Stimulated activated CD8-positive, alpha-beta memory T cell treated with anti-CD3 and anti-CD28 coated beads, Interleukin-15, amount 100 ng/mL, for 1 hour (primary cell): ENCODE measurements around the gene OSBPL8.
"Not testable (repeated sequence)": the region's sequence is repeated elsewhere in the genome, so short reads cannot be mapped to it uniquely, and the experiment has no call there.

ENCODE experiments used
- DNase-seq: peaks from one replicate; pipeline ENCODE4 v3.0.0-alpha.2; 2020; ENCODE audit warnings: low read depth

The OSBPL8 gene

GRCh38 chr12:76422154-76422542, 137.4 kb downstream of the OSBPL8 start:
- no peak for DNase-seq

DNA sequence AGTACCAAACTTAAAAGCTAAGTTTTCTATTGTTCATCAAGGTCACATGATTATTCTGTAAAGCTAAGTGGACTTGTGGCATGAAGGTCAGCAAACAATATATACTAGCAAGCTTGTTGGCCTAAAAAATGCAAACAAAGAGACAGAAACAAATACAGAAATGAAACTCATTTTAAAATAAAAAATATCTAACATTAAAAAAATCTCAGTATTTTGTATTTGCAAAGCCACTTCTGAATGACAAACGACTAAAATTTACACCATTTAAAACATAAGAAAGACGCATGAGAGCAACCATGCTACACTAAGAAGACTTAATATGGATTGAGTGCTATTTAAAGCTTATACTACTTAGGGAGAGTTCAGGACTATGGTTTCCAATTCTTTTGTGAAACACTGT, 138.5 kb downstream of the OSBPL8 start:
- DNase-seq = no peak

DNA sequence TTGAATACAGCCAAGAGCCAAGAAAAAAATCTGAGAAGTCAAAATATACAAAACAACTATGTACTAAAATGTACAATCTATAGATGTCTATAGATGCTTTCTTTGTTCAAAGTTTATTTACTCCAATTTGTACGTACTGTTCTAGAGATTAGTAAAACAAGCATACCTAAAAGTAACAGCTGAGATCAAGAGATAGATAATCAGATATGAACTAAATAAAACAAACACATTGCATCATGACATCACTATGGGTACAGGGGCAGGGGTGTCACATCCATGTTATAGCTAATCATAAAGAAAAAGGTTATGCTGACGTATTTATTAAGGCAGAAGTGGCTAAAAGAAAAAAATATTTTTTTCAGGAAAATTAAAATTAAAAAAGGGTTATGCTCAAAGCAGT, 139.3 kb downstream of the OSBPL8 start:
- no peak for DNase-seq

DNA sequence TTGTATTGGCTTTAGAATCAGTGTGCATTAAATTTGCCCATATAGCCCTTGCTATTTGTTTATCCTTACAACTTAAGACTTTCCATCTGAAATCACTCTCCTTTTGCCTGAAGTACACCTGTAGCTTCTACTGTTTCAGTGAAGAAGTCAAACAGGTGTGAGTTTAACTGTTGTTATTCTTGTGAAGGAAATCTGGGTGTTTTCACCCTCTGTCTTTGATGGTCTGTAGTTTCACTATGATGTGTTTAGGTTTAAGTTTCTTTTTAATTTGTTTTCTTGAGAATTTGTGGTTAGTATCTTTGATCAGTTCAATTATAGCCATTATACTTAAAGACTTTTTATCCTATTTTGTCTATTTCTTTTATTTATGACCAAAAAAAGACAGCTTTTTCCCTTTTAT, 142.5 kb downstream of the OSBPL8 start:
- no peak for DNase-seq

DNA sequence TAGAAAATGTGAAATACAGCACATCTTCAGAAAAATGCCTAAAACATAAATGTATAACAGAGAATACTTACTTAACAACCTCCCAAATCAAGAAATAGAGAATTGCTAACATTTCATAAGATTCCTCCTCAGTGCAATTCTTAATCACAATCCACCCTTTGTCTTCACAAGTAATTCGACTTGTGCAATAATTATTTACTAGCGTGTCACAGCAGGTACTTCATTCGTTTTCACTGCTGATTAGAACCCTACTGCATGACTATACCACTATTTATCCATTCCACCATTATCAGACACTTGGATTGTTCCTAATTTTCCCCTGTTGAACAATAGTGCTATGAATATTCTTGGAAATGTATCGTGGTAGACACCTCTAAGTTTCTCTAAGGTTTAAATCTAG, 146.4 kb downstream of the OSBPL8 start:
- DNase-seq = no peak

DNA sequence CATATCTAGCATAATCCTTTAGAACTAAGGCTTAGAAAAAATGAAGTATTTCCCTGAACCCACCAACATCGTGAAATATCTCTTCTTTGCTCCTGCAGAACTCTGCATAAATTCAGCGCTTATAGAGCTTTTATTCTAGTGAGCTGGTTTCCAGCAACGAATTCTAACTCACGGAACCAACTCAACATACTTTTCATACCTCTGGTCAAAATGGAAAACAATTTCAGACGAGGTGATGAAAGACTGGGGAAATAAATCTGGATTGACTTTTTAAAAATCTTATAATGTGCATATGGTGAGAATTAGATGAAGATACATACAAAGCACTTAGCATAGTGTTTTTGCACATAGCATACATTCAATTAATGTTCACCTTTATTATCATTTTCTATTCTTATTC, 148.8 kb downstream of the OSBPL8 start:
- no peak for DNase-seq

DNA sequence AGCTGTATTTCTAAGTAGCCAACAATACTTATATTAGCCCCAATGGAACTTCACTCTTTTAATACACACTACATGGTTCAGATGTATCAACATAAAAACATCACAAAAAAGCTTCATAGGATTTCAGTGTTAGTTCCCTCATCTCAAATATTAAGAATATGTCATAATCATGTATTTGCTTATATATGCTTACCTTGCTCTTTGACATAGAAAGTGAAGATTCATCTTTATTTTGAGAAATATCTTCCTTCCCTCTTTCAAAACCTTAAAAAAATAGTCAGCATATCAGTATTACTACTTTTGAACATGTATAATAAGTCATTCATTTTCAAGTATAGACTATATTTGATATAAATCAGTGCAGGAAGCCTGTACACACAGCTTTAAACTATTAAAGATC, 149.2 kb downstream of the OSBPL8 start:
- DNase-seq = no peak

GRCh38 chr12:76409074-76409473, 150.5 kb downstream of the OSBPL8 start:
- no peak for DNase-seq

- DNase-seq = no peak
Observed at GRCh38 chr12:76407710-76408109, 151.9 kb downstream of the OSBPL8 start.

DNA sequence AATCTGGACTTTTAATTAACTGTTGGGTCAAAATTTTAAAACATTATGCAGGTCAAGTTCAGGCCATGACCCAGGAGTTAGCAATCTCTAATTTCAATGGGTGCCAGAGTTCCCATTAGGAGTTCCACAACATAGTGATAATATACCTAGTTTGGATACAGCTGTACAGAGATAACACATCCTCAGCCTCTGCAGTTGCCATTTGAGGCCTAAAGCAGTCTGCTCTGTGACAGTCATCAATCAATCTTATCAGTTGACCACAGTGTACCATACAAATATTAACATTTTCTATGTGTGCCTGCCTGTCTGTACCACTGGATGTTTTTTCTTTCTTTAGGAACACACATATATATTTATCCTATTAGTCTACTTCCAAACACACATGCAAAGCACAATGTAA, 157.3 kb downstream of the OSBPL8 start:
- no peak for DNase-seq

GRCh38 chr12:76400136-76400535, 159.4 kb downstream of the OSBPL8 start:
- DNase-seq = no peak

DNA sequence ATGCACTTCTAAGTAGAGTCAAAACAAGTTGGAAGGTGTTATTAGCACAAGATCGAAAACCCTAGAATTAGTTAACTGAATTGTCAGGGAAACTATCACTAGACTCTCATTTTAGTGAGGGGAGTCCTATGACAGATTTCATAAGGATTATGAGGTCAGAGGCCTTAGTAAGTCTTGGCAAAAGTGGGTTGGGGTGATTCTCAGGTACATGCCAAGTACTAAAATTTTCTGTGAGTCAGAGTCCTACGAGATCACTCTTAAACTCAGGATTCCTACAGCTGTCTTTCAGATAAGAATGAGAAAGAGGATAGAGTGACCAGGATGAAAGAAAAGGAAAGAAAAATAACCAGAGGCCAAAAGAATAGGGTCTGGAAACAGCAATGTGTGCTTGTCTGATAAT, 160.5 kb downstream of the OSBPL8 start:
- DNase-seq = no peak

- no peak for DNase-seq
Observed at GRCh38 chr12:76398106-76398505, 161.5 kb downstream of the OSBPL8 start.

DNA sequence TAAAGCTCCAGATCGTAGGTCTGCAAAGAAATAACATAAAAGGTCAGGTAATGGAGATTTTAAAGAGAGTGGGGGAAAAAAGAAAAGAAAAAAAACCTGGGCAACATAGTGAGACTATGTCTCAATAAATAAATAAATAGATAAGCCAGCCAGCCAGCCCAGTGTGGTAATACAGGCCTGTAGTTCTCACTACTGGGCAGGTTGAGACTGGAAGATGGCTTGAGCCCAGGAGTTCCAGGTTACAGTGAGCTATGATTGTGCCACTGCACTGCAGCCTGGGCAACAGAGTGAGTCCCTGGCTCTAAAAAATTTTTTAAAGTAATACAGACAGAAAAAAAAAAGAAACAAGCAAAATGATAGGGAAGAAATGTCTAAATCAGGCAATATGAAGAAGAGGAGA, 168.1 kb downstream of the OSBPL8 start:
- no peak for DNase-seq

DNA sequence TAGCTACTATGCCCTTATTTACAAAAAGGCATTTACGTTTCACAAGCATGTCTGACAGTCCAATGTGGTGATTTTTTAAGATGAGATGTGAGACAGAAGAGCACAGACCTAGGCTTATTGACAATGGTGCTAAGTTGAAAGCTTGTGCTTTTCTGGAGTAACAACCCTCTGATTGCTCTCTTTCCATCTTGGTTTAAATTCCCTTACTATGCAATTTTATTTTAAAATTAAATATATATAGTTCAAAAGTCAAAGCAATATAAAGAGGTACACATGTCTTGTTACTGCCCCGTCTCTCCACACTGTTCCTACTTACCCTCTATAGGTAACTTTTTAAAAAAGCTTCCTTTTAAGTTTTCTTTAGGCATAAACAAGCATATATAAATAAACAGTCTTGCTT, 172.0 kb downstream of the OSBPL8 start:
- DNase-seq = no peak

DNA sequence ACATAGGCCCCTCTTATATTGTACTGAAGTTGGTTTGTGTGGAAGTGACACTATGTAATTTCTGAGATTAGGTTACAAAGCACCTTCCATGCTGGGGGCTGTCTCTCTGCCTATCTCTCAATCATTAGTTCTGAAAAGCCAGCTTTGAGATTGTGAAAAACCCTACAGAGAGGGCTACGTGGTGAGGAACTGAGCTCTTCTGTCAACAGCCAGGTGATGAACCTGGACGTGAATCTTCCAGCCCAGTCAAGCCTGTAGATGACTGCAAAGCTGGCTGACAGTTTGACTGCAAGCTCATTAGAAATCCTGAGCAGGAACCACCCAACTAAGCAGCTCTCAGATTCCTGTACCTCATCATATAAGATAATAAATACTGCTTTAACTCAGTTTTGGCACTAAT, 175.0 kb downstream of the OSBPL8 start:
- DNase-seq = no peak

DNA sequence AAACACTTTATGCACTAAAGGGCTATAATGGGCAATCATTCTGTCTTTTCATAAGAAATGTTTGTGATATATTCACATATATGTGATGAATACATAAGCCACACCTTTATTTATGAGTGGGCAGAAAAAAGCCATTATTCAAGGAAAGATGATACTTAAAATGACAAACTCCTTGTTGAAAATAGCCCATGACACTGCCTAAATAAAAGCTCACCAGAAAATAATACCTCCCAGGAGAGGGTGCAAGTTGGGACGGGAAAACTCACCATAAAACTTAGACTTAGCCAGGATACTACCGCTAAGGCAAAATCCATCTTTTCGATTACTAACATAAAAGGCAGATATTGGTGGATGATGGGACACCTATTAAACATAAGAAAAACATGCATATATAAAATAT, 175.6 kb downstream of the OSBPL8 start:
- DNase-seq = no peak

DNA sequence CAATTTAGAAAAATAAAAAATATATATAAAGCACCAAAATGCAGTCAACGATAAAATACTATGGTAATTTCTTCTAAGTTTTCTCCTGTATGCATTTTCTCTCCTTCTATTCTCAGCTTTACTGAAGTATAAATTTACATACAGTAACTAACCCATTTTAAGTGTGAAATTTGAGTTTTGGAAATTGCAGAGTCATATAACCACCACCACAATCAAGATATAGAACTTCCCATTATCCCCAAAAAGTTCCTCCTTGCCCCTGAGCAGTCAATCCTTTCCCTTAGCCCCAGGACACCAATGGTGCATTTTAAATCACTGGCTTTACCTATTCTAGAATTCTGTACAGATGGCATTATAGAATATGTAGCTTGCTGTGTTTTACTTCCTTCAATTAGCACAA, 180.3 kb downstream of the OSBPL8 start:
- DNase-seq = no peak

DNA sequence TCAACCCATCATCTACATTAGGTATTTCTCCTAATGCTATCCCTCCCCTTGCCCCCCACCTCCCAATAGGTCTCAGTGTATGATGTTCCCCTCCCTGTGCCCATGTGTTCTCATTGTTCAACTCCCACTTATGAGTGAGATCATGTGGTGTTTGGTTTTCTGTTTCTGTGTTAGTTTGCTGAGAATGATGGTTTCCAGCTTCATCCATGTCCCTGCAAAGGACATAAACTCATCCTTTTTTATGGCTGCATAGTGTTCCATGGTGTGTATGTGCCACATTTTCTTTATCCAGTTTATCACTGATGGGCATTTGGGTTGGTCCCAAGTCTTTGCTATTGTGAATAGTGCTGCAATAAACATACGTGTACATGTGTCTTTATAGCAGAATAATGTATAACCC, 182.7 kb downstream of the OSBPL8 start:
- not testable (repeated sequence) for DNase-seq

DNA sequence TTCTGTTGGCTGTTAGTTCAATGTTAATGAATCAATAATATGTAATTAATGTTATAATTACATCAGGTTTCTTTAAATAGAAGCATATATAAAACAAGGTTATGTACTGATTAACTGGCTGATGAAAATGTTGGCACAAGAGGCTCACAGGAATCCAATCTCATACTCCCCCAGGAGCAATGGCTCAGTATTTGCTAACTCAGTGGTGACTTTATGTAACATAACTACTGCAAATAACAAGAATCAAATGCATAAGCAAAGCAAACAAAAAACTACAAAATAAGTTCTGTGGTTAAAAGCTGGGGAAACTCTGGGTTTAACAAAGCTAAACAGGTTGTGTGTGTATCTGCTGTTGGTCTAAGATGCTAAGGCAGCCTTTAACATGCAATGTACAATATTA, 183.6 kb downstream of the OSBPL8 start:
- no peak for DNase-seq

DNA sequence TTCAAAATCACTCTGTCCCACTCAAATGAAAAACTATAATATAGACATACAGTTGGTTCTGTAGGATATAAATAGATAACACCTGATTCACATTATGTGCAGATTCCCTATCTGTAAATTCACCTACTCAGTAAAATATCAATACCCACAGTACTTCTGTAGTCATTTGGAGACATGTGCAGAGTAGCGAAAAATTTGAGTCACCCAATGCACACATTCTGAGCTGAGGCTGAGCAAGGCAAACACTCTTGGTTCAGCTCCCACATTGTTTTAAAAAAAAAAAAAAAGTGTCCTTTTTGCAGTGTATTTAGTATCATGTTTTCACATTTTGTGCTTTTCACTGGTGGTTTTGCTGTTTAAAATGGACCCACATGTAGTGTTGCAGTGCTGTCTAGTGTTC, 184.1 kb downstream of the OSBPL8 start:
- DNase-seq = no peak

GRCh38 chr12:76374386-76375020, 185.1 kb downstream of the OSBPL8 start:
- DNase-seq = no peak

- no peak for DNase-seq
Observed at GRCh38 chr12:76368230-76368629, 191.3 kb downstream of the OSBPL8 start.

DNA sequence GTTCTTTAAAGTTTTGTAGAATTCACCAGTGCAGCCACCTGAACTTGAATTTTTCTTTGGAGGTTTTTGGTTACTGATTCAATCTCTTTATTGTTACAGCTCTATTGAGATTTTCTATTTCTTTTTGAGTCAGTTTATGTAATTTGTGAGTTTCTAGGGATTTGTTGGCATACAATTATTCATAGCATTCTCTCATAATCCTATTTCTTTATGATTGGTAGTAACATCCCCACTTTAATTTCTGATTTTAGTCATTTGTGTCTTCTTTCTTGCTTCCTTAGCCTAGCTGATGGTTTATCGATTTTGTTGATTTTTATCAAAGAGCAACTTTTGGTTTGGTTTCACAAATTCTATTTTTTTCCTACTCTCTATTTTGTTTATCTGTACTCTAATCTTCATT, 193.4 kb downstream of the OSBPL8 start:
- DNase-seq = no peak

- DNase-seq = not testable (repeated sequence)
Observed at GRCh38 chr12:76364131-76364530, 195.4 kb downstream of the OSBPL8 start.
